GM18502 (cell line): ENCODE data around the gene ZNF598.

Experiments
- ATAC-seq: cut with Tn5 transposase; IDR thresholded peaks from one replicate; pipeline ENCODE4 v1.9.1; 2021; ENCODE audit warnings: mild to moderate bottlenecking; ENCODE audit not compliant: unreplicated experiment, poor library complexity

ZNF598 gene

GRCh38 chr16:1979271-1980029 lies 30.2 kb downstream of the ZNF598 start:
- no peak for ATAC-seq

GRCh38 chr16:1978476-1979120 lies 31.0 kb downstream of the ZNF598 start:
- ATAC-seq, result no peak

- ATAC-seq, result no peak
These were observed 31.7 kb downstream of the ZNF598 start for GRCh38 chr16:1977875-1978268.

DNA sequence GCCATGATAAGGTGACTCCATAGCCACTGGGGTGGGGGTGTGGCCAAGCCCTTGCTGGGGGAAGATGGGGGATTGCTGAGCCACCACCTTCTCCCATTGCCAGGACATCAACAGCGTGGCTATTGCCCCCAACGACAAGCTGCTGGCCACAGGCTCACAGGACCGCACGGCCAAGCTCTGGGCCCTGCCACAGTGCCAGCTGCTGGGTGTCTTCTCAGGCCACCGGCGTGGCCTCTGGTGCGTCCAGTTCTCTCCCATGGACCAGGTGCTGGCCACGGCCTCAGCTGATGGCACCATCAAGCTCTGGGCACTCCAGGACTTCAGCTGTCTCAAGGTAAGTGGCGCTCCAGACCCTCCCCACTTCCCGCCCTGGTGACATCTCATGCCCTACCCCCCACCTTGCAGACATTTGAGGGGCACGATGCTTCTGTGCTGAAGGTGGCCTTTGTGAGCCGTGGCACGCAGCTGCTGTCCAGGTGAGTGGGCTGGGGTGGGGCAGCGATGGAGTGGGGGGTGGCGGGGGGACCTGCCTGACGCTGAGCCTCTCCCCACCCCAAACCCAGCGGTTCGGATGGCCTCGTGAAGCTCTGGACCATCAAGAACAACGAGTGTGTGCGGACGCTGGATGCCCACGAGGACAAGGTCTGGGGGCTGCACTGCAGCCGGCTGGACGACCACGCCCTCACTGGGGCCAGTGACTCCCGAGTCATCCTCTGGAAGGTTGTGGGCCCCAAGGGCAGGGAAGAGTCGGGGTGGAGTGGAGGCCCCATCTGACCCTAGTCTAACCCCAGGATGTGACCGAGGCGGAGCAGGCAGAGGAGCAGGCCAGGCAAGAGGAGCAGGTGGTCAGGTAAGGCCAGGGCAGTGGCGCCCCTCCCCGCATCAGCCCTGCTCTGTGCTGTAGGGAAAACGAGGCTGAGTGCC lies 32.4 kb downstream of the ZNF598 start:
- ATAC-seq, result no peak

DNA sequence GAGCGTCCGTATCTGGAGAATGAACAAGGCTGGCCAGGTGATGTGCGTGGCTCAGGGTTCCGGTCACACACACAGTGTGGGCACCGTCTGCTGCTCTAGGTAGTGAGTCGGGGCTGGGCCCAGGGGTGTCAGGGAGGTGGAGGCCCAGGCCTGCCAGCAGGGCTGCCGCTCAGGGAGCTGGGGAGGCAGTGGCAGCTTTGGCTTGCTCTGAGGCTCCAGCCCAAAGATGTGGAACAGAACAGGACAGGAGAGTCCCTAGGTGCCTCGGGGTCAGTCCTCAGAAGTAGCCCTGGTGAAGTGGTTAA lies 33.5 kb downstream of the ZNF598 start:
- no peak for ATAC-seq

DNA sequence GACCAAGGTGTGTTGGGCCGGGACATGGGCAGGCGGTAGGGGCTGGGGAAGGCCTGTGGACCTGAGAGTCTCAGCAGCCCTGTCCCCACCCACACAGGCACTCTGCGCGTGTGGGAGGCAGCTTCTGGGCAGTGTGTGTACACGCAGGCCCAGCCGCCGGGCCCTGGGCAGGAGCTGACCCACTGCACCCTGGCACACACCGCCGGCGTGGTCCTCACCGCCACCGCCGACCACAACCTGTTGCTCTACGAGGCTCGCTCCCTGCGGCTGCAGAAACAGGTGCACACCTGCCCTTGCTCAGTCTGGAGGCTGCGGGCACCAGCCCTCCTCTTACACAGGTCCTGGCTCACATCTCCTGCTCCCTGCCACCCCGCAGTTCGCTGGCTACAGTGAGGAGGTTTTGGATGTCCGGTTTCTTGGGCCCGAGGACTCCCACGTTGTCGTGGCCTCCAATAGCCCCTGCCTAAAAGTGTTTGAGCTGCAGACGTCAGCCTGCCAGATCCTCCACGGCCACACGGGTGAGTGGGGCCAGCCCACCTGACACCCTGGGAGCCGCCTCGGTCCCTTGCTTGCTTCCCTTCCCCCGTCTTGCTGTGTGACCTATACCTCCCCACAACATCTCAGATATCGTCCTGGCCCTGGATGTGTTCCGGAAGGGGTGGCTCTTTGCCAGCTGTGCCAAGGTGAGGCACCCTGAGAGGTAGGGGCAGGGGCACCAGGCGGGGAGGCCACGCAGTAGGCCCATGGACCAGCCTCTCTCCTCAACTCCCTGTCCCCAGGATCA lies 34.0 kb downstream of the ZNF598 start:
- ATAC-seq, result no peak

GRCh38 chr16:1974157-1975070 lies 35.2 kb downstream of the ZNF598 start:
- ATAC-seq, result no peak

GRCh38 chr16:1973461-1974156 lies 36.0 kb downstream of the ZNF598 start:
- ATAC-seq, result no peak

DNA sequence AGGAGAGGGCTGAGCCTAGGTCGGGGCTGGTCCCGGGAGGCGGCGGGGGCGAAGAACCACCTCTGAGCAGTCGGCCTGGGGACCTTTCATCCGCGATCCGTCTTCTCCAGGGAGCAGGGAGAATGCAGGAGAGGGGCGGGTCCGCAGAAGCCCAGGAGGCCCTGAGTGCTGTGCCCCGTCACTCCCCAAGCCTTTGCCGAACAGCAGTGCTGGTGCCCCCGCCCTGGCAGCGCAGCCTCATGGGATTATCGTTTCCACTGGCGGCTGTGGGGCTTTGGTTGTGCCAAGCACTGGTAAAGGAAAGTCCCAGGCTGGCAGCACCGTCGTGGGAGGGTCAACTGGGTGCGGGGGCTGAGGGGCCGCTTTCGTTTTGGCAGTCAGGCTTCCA lies 37.1 kb downstream of the ZNF598 start:
- peak; percentile 9 for ATAC-seq

DNA sequence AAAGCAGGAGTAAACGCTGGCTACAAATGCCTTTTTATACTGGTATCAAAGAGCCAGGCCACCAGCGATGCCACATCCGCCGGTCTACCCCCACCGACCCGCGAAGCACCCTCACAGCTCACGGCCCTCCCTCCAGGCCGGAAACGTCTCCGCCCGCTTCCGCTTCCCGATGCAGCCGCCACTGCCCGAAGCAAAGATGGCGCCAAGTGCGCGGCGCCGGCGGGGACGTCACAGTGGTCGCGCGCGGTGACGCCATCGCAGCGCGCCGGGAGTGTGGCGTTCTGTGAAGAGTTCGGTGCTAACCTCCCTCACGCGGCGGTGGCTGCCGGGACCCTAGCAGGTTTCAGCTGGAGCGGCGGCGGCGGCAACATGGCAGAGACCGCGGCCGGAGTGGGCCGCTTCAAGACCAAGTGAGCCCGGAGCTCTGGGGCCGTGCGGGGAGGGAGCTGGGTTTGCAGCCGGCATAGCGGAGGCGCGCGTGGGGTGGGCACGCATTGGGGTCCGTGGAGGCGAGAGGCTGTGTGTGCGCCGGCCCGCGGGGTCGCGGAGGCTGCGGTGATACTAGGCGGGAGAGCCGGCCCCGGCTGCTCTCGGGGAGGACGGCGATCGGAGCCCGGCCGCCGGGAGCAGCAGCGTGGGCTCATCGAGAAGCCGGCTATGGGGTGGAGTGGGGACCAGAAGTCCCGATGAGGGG lies 37.7 kb downstream of the ZNF598 start, which contains the start of gene TBL3:
TSS of gene TBL3 (plus strand) at position 258 of the 694 bp plus-strand sequence. CDS start at position 370, 112 bp downstream.
- peak; percentile 85 for ATAC-seq

- no peak for ATAC-seq
These were observed 41.3 kb downstream of the ZNF598 start for GRCh38 chr16:1968146-1968953.

GRCh38 chr16:1966460-1966859 lies 43.2 kb downstream of the ZNF598 start, which contains the start of gene RNF151:
Gene RNF151 (plus strand): TSS chr16:1966856. CDS start chr16:1966882, 26 bp downstream.
- ATAC-seq, result no peak

DNA sequence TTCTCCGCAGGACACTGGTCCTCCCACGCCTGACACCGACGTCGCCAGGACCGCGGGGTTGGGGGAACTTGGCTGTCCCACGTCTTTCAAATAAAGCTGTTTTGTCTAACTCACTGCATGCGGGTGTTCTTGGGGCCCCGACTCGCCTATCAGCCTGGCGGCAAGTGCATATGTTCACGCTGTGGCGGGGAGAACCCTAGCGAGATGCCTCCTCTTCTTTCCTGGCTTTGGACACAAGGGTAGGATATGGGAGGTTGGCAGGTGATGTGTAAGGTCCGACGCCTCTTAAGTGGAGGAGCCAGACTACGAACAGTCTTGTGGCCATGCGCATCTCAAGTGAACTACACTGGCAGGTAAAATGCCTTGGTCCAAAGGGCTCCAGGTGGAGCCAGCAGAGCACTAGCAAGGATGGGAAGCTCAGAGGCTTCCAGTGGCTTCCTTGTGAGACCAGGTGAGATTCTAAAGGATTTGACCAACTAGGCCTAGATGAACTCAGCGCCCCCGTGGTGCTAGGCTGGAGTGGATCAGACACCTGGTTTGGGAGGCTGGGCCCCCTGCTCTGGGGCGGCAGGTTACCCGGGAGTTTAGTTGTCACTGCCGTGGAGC lies 44.1 kb downstream of the ZNF598 start:
- ATAC-seq, result no peak

DNA sequence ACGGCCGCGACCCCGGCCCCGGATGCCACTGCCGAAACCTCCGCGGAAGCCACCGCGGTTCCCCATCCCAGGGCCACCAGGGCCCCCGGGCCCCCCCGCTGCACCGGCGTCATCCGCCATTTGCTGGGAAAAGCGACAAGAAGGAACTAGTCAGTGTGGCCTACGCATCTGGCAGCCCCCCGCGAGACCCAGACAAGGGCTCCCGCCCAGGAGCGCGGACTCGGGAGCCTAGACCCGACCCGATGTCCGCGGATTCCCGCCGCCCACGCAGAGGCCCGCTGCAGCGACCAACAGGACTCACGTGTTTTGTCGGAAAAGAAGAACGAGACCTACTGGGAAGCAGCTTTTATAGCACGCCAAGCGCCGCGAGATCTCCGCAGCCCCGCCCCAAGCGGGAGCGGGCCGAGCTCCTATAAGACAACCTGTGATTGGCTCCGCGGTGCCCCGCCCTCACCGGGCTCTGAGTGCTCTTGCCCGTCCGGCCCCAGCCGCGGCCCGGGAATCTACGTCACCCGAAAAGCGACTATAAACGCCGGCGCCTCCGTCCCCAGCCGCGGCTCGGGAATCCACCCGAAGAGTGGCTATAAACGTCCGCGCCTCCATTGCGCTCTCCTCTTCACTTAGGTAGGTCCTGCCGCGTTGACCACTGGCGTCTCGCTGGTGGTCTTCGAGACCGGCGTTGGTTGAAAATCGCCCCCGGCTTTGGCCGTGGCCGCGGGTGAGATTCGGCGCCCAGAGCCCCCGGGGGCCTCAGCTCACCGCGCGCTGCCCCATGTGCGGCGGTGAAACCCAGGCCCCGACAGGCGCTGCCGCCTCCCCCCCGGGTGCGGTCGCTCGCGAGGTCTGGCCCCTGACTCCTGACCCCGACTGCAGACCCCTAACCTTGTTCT lies 44.9 kb downstream of the ZNF598 start, which contains the start of gene RPS2:
TSS of gene RPS2 (minus strand) at position 321 of the 890 bp plus-strand sequence. CDS start at position 120, 201 bp downstream.
- peak; percentile 78 for ATAC-seq

DNA sequence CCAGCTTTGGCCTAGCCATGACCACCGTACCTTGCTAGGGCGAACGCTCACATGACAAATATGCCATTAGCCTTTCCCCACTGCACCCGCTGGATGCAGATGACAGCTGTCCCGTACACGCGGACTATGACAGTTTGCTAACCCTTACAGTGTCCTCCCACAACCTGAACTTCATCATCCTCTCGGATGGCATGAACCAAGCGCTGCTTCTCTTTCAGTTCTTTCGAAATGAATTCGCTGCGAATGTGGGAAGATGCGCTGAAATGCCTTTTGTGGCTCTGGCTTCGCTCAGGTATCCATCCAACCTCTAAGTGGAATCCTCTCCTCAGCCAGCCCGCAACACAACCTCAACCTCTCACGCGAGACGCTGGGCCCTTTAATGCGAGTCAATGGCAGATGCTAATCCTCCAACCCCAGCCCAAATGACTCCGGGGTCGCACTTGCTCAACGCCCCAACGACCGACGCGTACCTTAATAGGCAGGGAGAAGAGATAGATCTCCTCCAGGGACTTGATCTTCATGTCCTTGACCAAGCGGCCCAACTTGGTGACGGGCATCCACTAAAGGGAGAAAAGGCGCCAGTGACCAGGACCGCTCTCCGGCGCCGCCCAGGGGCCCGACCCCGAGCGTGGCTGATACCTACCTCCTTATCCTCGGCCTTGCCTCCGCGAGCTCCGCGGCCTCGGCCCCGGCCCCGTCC lies 45.7 kb downstream of the ZNF598 start:
- ATAC-seq, result peak; percentile 2
